GM12892 (cell line): ENCODE results near the gene MGLL.

Source experiments
- POLR2AphosphoS5 ChIP-seq: IDR thresholded peaks from 2 replicates; pipeline ENCODE4 v1.6.1; 2011; ENCODE audit warnings: low read depth, low read length, control low read depth
- TAF1 ChIP-seq: IDR thresholded peaks from 2 replicates; pipeline ENCODE4 v1.6.1; 2011; ENCODE audit warnings: low read depth, mild to moderate bottlenecking, control low read depth, low read length, borderline replicate concordance

- no peak for TF ChIP-seq POLR2AphosphoS5
- no peak for TF ChIP-seq TAF1
Observed at GRCh38 chr3:127720985-127721935, 101.1 kb downstream of the MGLL start.
